GM19193 (cell line): ENCODE data around the gene DBX1.

Experiments used
- POLR2A ChIP-seq: IDR thresholded peaks from 4 replicates; pipeline ENCODE4 v1.6.1; 2011; ENCODE audit not compliant: insufficient read depth, insufficient read length; ENCODE audit errors: extremely low read depth

Gene DBX1

GRCh38 chr11:20137637-20138036, 22.6 kb downstream of the DBX1 start:
- TF ChIP-seq POLR2A, result no peak

- no peak for TF ChIP-seq POLR2A
Observed at GRCh38 chr11:20134991-20135736, 25.1 kb downstream of the DBX1 start.

- TF ChIP-seq POLR2A, result no peak
Observed at GRCh38 chr11:20132667-20133039, 27.6 kb downstream of the DBX1 start.

- TF ChIP-seq POLR2A, result no peak
Observed at GRCh38 chr11:20131788-20132666, 28.2 kb downstream of the DBX1 start.

- no peak for TF ChIP-seq POLR2A
Observed at GRCh38 chr11:20129665-20130064, 30.6 kb downstream of the DBX1 start.

GRCh38 chr11:20127671-20128527, 32.4 kb downstream of the DBX1 start:
- no peak for TF ChIP-seq POLR2A

GRCh38 chr11:20126724-20127123, 33.6 kb downstream of the DBX1 start:
- no peak for TF ChIP-seq POLR2A

GRCh38 chr11:20125927-20126326, 34.3 kb downstream of the DBX1 start:
- no peak for TF ChIP-seq POLR2A

GRCh38 chr11:20122131-20122530, 38.1 kb downstream of the DBX1 start:
- TF ChIP-seq POLR2A, result no peak

- TF ChIP-seq POLR2A, result no peak
Observed at GRCh38 chr11:20120134-20120925, 39.9 kb downstream of the DBX1 start.

GRCh38 chr11:20119315-20119714, 41.0 kb downstream of the DBX1 start:
- no peak for TF ChIP-seq POLR2A

- no peak for TF ChIP-seq POLR2A
Observed at GRCh38 chr11:20118209-20118608, 42.1 kb downstream of the DBX1 start.

GRCh38 chr11:20117291-20117690, 43.0 kb downstream of the DBX1 start:
- no peak for TF ChIP-seq POLR2A

- TF ChIP-seq POLR2A, result no peak
Observed at GRCh38 chr11:20116825-20117224, 43.5 kb downstream of the DBX1 start.
